Raji (cell line): ENCODE data around the gene SEMA3B.

ENCODE experiments used
- POLR2A ChIP-seq: IDR thresholded peaks from 2 replicates; pipeline ENCODE4 v1.6.1; 2011; ENCODE audit warnings: low read depth, low read length, control low read depth; ENCODE audit not compliant: insufficient read depth

SEMA3B gene

GRCh38 chr3:50302095-50303012, 33.4 kb downstream of the SEMA3B start:
- TF ChIP-seq POLR2A, result no peak

- no peak for TF ChIP-seq POLR2A
These were observed 34.3 kb downstream of the SEMA3B start, which contains the start of gene HYAL1 for GRCh38 chr3:50303013-50303815. TSS of gene HYAL1 (minus strand) at chr3:50303574. CDS start at chr3:50302956, 618 bp downstream.

GRCh38 chr3:50304601-50305000, 35.7 kb downstream of the SEMA3B start:
- TF ChIP-seq POLR2A, result no peak

DNA sequence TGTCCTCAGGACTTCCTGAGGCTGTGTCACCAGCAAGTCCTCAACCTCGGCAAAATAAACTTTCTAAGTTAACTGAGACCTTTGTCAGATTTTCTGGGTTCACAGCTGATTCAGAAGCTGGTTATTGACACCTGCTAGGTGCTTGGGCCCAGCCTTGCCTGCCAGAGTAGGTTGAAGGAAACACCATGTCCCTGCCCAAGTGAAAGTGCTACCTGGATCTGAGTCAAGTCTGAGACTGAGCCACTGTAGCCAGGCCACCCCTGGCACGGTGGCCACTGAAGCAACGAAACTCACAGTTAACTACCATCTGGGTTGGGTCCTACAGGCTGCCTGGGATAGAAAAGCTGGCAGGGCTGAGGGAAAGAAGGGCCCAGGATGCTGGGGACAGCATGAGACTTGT, 45.4 kb downstream of the SEMA3B start:
- TF ChIP-seq POLR2A, result no peak

- no peak for TF ChIP-seq POLR2A
These were observed 45.9 kb downstream of the SEMA3B start for GRCh38 chr3:50314816-50315215.

- TF ChIP-seq POLR2A, result no peak
These were observed 47.8 kb downstream of the SEMA3B start for GRCh38 chr3:50316657-50317242.

GRCh38 chr3:50317300-50317699, 48.4 kb downstream of the SEMA3B start:
- TF ChIP-seq POLR2A, result no peak

GRCh38 chr3:50318163-50318562, 49.2 kb downstream of the SEMA3B start:
- no peak for TF ChIP-seq POLR2A

DNA sequence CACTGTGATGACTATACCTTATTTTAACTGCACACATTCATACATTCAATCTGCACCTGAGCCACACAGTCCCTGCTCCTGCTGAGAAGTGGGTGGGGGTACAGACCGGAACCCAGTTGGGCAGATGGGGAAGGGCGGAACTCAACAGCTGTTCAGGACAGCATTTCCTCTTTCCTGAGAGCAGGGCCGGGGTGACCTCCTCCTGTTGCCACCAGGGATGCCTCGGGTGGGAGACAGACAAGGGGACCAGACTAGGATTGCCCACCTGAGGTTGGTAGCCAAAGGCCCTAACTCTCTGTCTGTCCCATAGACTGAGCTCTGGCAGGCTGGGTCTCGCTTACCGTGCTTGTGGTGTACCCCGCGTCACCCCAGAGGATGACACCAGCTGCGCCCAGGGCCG, 49.7 kb downstream of the SEMA3B start:
- TF ChIP-seq POLR2A, result no peak

- TF ChIP-seq POLR2A, result no peak
These were observed 50.4 kb downstream of the SEMA3B start for GRCh38 chr3:50319181-50319893.

- TF ChIP-seq POLR2A, result no peak
These were observed 51.1 kb downstream of the SEMA3B start for GRCh38 chr3:50319894-50320625.

DNA sequence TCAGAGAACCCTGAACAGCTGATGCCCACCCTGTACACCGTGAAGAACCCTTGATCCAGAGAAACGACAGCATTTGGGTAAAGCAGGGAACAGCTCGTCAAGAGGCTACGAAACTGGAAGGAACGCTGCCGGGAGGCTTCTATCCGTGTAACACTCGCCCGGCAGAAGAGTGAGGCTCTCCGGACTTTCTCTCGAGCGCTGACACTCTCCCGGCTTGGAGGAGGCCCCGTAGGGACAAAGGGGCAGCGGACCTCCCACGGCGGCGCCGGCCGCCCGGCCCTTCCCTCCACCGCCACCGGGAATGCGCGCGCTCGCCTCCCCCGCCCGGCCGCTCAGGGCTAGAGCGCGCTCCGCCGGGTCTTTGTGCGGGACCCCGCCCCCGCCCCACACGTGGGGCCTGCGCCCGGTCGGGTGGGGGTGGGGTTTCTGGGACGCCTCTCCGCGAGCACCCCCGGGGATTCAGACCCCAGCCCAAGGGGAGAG, 51.9 kb downstream of the SEMA3B start:
- no peak for TF ChIP-seq POLR2A

DNA sequence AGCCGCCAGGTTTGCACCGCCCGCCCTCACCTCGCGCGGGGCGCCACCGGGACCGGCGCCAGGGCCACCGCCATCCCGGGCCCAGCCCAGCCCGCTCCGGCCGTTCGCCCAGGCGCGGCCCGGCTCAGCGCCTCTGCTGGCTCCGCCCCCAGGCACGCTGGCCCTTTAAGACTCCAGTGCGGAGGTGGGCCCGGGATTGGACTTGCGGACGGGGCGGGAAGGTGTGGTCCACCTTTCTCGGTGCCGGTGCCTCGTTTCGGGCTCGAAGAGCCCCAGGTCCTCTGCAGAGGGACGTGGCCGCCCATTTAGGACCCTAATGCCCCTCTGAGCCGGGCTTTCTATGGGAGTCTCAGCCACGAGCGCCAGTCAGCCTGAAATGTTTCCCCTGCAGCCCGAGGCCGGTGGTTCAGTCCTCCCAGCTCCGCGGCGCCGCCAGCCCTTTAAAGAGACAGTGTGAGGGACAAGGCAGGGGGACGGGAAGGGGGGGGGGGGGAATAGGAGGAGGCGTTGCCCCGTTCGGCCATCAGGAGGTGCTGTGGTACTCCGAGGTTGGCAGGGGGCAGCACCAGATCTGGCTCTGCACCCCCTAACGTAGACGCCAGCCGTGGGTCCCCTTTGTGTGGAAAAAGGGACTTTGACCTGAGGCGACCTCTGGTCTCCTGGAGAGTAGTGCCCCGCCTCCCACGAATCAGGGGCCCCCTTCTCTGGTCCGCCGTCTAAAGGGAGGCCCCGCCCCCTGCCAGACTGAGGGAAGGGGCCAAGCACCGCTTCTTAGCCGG, 52.6 kb downstream of the SEMA3B start:
- peak; percentile 68 for TF ChIP-seq POLR2A

DNA sequence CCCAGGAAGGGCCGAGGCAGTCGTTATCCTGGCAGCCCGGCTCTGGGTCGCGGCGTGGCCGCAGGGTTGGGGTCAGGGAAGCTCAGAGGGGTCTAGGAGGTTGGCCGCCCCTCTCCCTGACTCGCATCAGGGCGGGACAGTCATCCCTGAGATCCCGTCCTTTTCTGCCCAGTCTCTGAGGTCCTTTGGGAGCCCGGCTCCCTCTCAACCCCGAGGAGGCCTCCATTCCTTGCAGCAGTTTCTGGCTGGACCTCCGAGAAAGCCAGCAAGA, 53.1 kb downstream of the SEMA3B start:
- TF ChIP-seq POLR2A, result no peak
